Caco-2 (cell line): ENCODE results near the gene FBXO30. TPM values are rescaled to one million over a fixed set of nuclear protein-coding genes. Genes with fewer than 3 reads are reported as not detected.

ENCODE experiments used
- BruUV-seq: library from RNA; stranded (reverse); fragments of 400-500 nt; replicated peaks from 2 replicates; lab custom pipeline; 2021; lab: Mats Ljungman, UMichigan
- CTCF ChIA-PET: fragments of 300-600 bp; sonication (Branson Sonifier 250); formaldehyde crosslinking; loops from one replicate; lab custom pipeline; 2022; ENCODE audit warnings: antibody characterized with exemption; lab: Charles Lee
- POLR2A ChIA-PET: fragments of 300-600 bp; sonication (Branson Sonifier 250); formaldehyde crosslinking; loops from one replicate; lab custom pipeline; 2022; ENCODE audit warnings: antibody characterized with exemption; lab: Charles Lee
- DNase-seq, 2 experiments: peaks; one replicate each; pipeline versions ENCODE4 v3.0.0 to v3.0.0-alpha.2; 2020 to 2022
- H3K27me3 ChIP-seq: replicated peaks from 2 replicates; pipeline ENCODE4 v1.6.0; 2011; ENCODE audit warnings: low read length; ENCODE audit not compliant: control insufficient read depth, insufficient read depth
- H3K36me3 ChIP-seq: 2 replicates; pipeline ENCODE4 v1.5.1; 2011; ENCODE audit warnings: low read length; ENCODE audit not compliant: control insufficient read depth, insufficient read depth
- H3K4me1 ChIP-seq: fragments of 250-450 bp; sonication (Bioruptor Pico); 2 replicates; pipeline ENCODE4 v1.5.1; 2020; ENCODE audit warnings: mild to moderate bottlenecking
- H3K4me3 ChIP-seq: 2 replicates; pipeline ENCODE4 v1.5.1; 2011; ENCODE audit warnings: low read depth, mild to moderate bottlenecking, control low read depth, low read length
- H3K9me3 ChIP-seq: fragments of 250-450 bp; sonication (Bioruptor Pico); 2 replicates; pipeline ENCODE4 v1.5.1; 2020; ENCODE audit warnings: mild to moderate bottlenecking, moderate library complexity
- H3K27ac Mint-ChIP-seq: one replicate; pipeline ENCODE4 v1.8.0; 2022; ENCODE audit warnings: mixed read lengths; ENCODE audit not compliant: unreplicated experiment
- H3K27me3 Mint-ChIP-seq: one replicate; pipeline ENCODE4 v1.8.0; 2022; ENCODE audit warnings: mixed read lengths; ENCODE audit not compliant: insufficient read depth, unreplicated experiment
- H3K36me3 Mint-ChIP-seq: one replicate; pipeline ENCODE4 v1.8.0; 2022; ENCODE audit warnings: mild to moderate bottlenecking, mixed read lengths; ENCODE audit not compliant: insufficient read depth, unreplicated experiment
- H3K4me1 Mint-ChIP-seq: one replicate; pipeline ENCODE4 v1.8.0; 2022; ENCODE audit warnings: low read depth, mixed read lengths; ENCODE audit not compliant: unreplicated experiment
- H3K4me3 Mint-ChIP-seq: one replicate; pipeline ENCODE4 v1.8.0; 2022; ENCODE audit warnings: mild to moderate bottlenecking, moderate library complexity, mixed read lengths; ENCODE audit not compliant: unreplicated experiment
- H3K9me3 Mint-ChIP-seq: one replicate; pipeline ENCODE4 v1.8.0; 2022; ENCODE audit warnings: mixed read lengths; ENCODE audit not compliant: unreplicated experiment
- intact Hi-C: fragments of 100-400 bp; cut with micrococcal nuclease; formaldehyde crosslinking; loops from one replicate; pipeline ENCODE4 v1.10.0; 2022; ENCODE audit not compliant: unreplicated experiment
- total RNA-seq: library from RNA; stranded (reverse); gene quantifications from 2 replicates; pipeline ENCODE4 v1.2.3, GENCODE V29; 2022
- TF ChIP-seq, protein P1 (sequence below), 2 experiments: fragments of 200-600 bp in 1 of 2; IDR thresholded peaks; 1 replicate in 1 of 2; 2 replicates in 1 of 2; pipeline versions ENCODE4 v1.5.1 to v1.8.0; 2011 to 2022; ENCODE audit warnings: antibody characterized with exemption in 1 of 2, control low read depth in 1 of 2, inconsistent platforms in 1 of 2, low read depth in 1 of 2, low read length in 1 of 2, mild to moderate bottlenecking in 1 of 2, moderate library complexity in 1 of 2; ENCODE audit not compliant: insufficient read depth in 1 of 2, severe bottlenecking in 1 of 2, unreplicated experiment in 1 of 2

FBXO30 gene
- total RNA-seq, 1 experiment from 2014 or later: 17.1 TPM

- Histone ChIP-seq H3K9me3 (peaks cover 22% of the 10 kb centered on the region), H3K27me3 (no peaks in the 10 kb centered on the region), H3K4me1 (0 out of 2 replicates have a peak, but pooled peaks cover 4% of the 10 kb centered on the region), H3K36me3 (no peaks in the 10 kb centered on the region; the same call in none of the 2 replicates), H3K4me3 (no peak overlapping the region)
- peaks cover 29% of the 10 kb centered on the region for H3K36me3 Mint-ChIP-seq
- H3K4me3 Mint-ChIP-seq: no peak overlapping the region
- DNase-seq: no peak
- intact Hi-C loops: no loop called here
- H3K9me3 Mint-ChIP-seq: peaks cover 23% of the 10 kb centered on the region
- H3K4me1 Mint-ChIP-seq: no peaks in the 10 kb centered on the region
- H3K27ac Mint-ChIP-seq: no peak overlapping the region
- ChIA-PET POLR2A (no interaction called here), CTCF (no interaction called here)
- H3K27me3 Mint-ChIP-seq: no peaks in the 10 kb centered on the region
- TF ChIP-seq, protein P1, sequence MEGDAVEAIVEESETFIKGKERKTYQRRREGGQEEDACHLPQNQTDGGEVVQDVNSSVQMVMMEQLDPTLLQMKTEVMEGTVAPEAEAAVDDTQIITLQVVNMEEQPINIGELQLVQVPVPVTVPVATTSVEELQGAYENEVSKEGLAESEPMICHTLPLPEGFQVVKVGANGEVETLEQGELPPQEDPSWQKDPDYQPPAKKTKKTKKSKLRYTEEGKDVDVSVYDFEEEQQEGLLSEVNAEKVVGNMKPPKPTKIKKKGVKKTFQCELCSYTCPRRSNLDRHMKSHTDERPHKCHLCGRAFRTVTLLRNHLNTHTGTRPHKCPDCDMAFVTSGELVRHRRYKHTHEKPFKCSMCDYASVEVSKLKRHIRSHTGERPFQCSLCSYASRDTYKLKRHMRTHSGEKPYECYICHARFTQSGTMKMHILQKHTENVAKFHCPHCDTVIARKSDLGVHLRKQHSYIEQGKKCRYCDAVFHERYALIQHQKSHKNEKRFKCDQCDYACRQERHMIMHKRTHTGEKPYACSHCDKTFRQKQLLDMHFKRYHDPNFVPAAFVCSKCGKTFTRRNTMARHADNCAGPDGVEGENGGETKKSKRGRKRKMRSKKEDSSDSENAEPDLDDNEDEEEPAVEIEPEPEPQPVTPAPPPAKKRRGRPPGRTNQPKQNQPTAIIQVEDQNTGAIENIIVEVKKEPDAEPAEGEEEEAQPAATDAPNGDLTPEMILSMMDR (IDR thresholded peaks at IDR 0.05; ENCODE audit: insufficient read depth in 1 of 2, low read depth in 1 of 2, low read length in 1 of 2, severe bottlenecking in 1 of 2, unreplicated experiment in 1 of 2): no peak
- BruUV-seq: no TSS peak
Measured at GRCh38 chr6:145787688-145788087, 26.9 kb downstream of the FBXO30 start.

DNA sequence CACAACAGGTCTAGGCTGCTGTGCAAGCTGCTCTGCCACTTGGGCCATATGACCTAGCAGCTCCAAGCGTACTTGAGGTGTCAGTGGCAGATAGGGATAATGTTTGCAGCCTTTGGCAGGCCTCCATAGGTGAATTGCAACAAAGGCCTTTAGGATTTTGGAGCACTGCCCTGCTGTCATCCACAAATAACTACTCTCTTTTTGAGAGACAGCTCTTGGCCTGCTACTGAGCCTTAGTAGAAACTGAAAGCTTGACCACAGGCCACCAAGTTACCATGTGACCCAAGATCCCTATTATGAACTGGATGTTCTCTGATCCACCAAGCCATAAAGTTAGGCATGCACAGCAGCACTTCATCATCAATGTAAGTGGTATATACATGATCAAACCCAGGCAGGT is 29.9 kb downstream of the FBXO30 start:
- Mint-ChIP-seq H3K9me3 (peaks cover 22% of the 10 kb centered on the region), H3K4me3 (no peak overlapping the region), H3K27me3 (no peaks in the 10 kb centered on the region), H3K4me1 (no peaks in the 10 kb centered on the region), H3K27ac (no peak overlapping the region), H3K36me3 (peaks cover 1% of the 10 kb centered on the region)
- intact Hi-C loops: no loop called here
- Histone ChIP-seq H3K36me3 (no peaks in the 10 kb centered on the region; the same call in 1 of the 2 replicates), H3K27me3 (no peaks in the 10 kb centered on the region), H3K9me3 (no peaks in the 10 kb centered on the region), H3K4me3 (no peak overlapping the region), H3K4me1 (no peaks in the 10 kb centered on the region)
- CTCF ChIA-PET: no interaction called here
- BruUV-seq: no TSS peak
- no peak for DNase-seq
- POLR2A ChIA-PET: no interaction called here
- TF ChIP-seq, protein P1 (IDR thresholded peaks at IDR 0.05; ENCODE audit: insufficient read depth in 1 of 2, low read depth in 1 of 2, low read length in 1 of 2, severe bottlenecking in 1 of 2, unreplicated experiment in 1 of 2): no peak

DNA sequence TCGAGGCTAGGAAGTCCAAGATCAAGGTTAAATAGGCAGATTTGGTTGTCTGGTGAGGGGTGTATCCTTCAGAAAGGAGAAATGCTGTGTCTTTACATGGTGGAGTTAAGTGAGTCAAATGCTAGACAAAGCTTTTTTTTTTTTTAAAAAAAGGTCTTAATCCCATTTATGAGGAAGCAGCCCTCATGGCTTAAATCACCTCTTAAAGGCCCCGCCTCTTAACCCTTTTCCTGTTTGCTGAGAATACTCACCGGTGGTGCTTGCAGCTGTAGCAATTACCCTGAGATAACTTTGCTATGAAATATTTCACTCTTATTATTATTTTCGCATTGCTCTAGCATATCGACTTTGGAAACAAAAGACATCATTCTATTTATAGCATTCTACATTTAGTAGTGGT is 30.8 kb downstream of the FBXO30 start:
- H3K9me3 ChIP-seq: no peaks in the 10 kb centered on the region
- Mint-ChIP-seq H3K27me3 (no peaks in the 10 kb centered on the region), H3K4me1 (no peaks in the 10 kb centered on the region), H3K4me3 (no peak overlapping the region), H3K36me3 (no peaks in the 10 kb centered on the region), H3K9me3 (peaks cover 26% of the 10 kb centered on the region), H3K27ac (no peak overlapping the region)
- no TSS peak for BruUV-seq
- TF ChIP-seq, protein P1 (IDR thresholded peaks at IDR 0.05; ENCODE audit: insufficient read depth in 1 of 2, low read depth in 1 of 2, low read length in 1 of 2, severe bottlenecking in 1 of 2, unreplicated experiment in 1 of 2): no peak
- no peaks in the 10 kb centered on the region; the same call in 1 of the 2 replicates for H3K36me3 ChIP-seq
- POLR2A ChIA-PET: no interaction called here
- H3K27me3 ChIP-seq: no peaks in the 10 kb centered on the region
- DNase-seq: no peak
- no peaks in the 10 kb centered on the region for H3K4me1 ChIP-seq
- CTCF ChIA-PET: no interaction called here
- intact Hi-C loops: no loop called here
- H3K4me3 ChIP-seq: no peak overlapping the region
